Measurements from ENCODE around the gene XPNPEP2.
A peak's percentile ranks its signal among the peaks of the same experiment; 100 is the strongest.

XPNPEP2 gene

GRCh38 chrX:129738466-129739308 lies at the start of gene XPNPEP2:
Gene XPNPEP2 (plus strand): TSS chrX:129738979. CDS start chrX:129739214, 235 bp downstream.
- DNase-seq: no peak

- no peak for DNase-seq
These were observed 49.0 kb upstream of the XPNPEP2 start for GRCh38 chrX:129689796-129690195.

- DNase-seq: no peak
These were observed 48.3 kb upstream of the XPNPEP2 start for GRCh38 chrX:129690435-129690834.

- DNase-seq: no peak
These were observed 45.4 kb upstream of the XPNPEP2 start for GRCh38 chrX:129693354-129693753.

- no peak for DNase-seq
These were observed 44.0 kb upstream of the XPNPEP2 start for GRCh38 chrX:129694805-129695204.

GRCh38 chrX:129695535-129695934 lies 43.2 kb upstream of the XPNPEP2 start:
- no peak for DNase-seq

- no peak for DNase-seq
These were observed 42.8 kb upstream of the XPNPEP2 start for GRCh38 chrX:129695937-129696336.

- DNase-seq: no peak
These were observed 42.2 kb upstream of the XPNPEP2 start for GRCh38 chrX:129696463-129697155.

GRCh38 chrX:129697204-129697829 lies 41.5 kb upstream of the XPNPEP2 start:
- no peak for DNase-seq

- DNase-seq: no peak
These were observed 40.6 kb upstream of the XPNPEP2 start for GRCh38 chrX:129698150-129698549.

GRCh38 chrX:129700536-129700935 lies 38.2 kb upstream of the XPNPEP2 start:
- DNase-seq: no peak

GRCh38 chrX:129701624-129702069 lies 37.1 kb upstream of the XPNPEP2 start:
- DNase-seq: no peak

- no peak for DNase-seq
These were observed 34.3 kb upstream of the XPNPEP2 start for GRCh38 chrX:129704491-129704890.

- DNase-seq: no peak
These were observed 33.3 kb upstream of the XPNPEP2 start for GRCh38 chrX:129705377-129705925.

GRCh38 chrX:129705988-129706387 lies 32.8 kb upstream of the XPNPEP2 start:
- DNase-seq: no peak

- peak; percentile 39 for DNase-seq
These were observed 32.2 kb upstream of the XPNPEP2 start for GRCh38 chrX:129706400-129707072.

- DNase-seq: no peak
These were observed 24.2 kb upstream of the XPNPEP2 start for GRCh38 chrX:129714581-129714980.

GRCh38 chrX:129716507-129716906 lies 22.3 kb upstream of the XPNPEP2 start:
- DNase-seq: no peak

GRCh38 chrX:129717892-129718291 lies 20.9 kb upstream of the XPNPEP2 start:
- DNase-seq: no peak

- DNase-seq: no peak
These were observed 20.1 kb upstream of the XPNPEP2 start for GRCh38 chrX:129718676-129719075.

GRCh38 chrX:129719268-129719667 lies 19.5 kb upstream of the XPNPEP2 start:
- DNase-seq: no peak

GRCh38 chrX:129719931-129720530 lies 18.7 kb upstream of the XPNPEP2 start:
- no peak for DNase-seq
